Esophagus muscularis mucosa (tissue), 4 donors: ENCODE results near the gene DOCK4.

ENCODE experiments used
- EP300 ChIP-seq: sonication (generic); formaldehyde crosslinking; IDR thresholded peaks from one replicate; pipeline ENCODE4 v1.6.1; 2017; ENCODE audit warnings: antibody characterized with exemption
- POLR2A ChIP-seq: fragments of 450-650 bp; IDR thresholded peaks from one replicate; pipeline ENCODE4 v1.6.1; 2017; ENCODE audit warnings: antibody characterized with exemption, moderate library complexity, mild to moderate bottlenecking, low read depth
- POLR2AphosphoS5 ChIP-seq, 2 donors: sonication (generic); formaldehyde crosslinking; IDR thresholded peaks; one replicate each; pipeline ENCODE4 v1.6.1; 2017; ENCODE audit warnings: antibody characterized with exemption in 2 of 2
- TF ChIP-seq, protein P1 (sequence below), 3 experiments: fragments of 200-600 bp in 2 of 3; fragments of 450-650 bp in 1 of 3; sonication (generic) in 2 of 3; IDR thresholded peaks; one replicate each; pipeline ENCODE4 v1.5.1; 2017 to 2019; ENCODE audit warnings: antibody characterized with exemption in 3 of 3, mild to moderate bottlenecking in 2 of 3, moderate library complexity in 1 of 3

DNA sequence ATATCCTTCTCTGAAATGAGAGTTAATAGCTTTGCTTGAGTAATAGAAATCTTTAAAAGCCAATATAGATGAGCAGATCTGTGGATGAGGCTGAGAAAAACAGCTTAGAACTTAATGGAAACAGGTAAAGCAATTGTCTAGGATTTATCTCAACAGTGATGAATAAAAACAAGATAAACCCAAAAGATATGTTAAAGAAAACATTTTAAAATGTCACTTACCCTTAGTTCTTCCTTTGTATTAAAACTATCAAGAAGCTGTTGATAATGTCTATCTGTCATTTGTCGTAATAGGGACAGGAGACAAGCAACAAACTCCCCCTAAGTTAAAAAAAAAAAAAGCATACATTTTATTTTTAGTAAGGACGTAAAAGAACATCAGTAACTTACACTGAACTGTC, 371.8 kb downstream of the DOCK4 start:
- TF ChIP-seq, protein P1, sequence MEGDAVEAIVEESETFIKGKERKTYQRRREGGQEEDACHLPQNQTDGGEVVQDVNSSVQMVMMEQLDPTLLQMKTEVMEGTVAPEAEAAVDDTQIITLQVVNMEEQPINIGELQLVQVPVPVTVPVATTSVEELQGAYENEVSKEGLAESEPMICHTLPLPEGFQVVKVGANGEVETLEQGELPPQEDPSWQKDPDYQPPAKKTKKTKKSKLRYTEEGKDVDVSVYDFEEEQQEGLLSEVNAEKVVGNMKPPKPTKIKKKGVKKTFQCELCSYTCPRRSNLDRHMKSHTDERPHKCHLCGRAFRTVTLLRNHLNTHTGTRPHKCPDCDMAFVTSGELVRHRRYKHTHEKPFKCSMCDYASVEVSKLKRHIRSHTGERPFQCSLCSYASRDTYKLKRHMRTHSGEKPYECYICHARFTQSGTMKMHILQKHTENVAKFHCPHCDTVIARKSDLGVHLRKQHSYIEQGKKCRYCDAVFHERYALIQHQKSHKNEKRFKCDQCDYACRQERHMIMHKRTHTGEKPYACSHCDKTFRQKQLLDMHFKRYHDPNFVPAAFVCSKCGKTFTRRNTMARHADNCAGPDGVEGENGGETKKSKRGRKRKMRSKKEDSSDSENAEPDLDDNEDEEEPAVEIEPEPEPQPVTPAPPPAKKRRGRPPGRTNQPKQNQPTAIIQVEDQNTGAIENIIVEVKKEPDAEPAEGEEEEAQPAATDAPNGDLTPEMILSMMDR (IDR thresholded peaks at IDR 0.05): no peak
- no peak for TF ChIP-seq POLR2A
- TF ChIP-seq EP300: no peak
- no peak for TF ChIP-seq POLR2AphosphoS5 (IDR thresholded peaks at IDR 0.05)
